H1 (cell line): Measurements from ENCODE around the gene CACNG7. TPM values are rescaled to one million over a fixed set of nuclear protein-coding genes. Genes with fewer than 3 reads are reported as not detected.
A peak's percentile ranks its signal among the peaks of the same experiment; 100 is the strongest.

Source experiments
- CTCF ChIA-PET: fragments of 300-600 bp; sonication (Branson Sonifier 250); formaldehyde crosslinking; loops from one replicate; lab custom pipeline; 2021; ENCODE audit not compliant: partially characterized antibody; lab: Charles Lee
- POLR2A ChIA-PET: fragments of 300-600 bp; sonication (Branson Sonifier 250); formaldehyde crosslinking; loops from one replicate; lab custom pipeline; 2021; ENCODE audit warnings: inconsistent platforms; ENCODE audit not compliant: partially characterized antibody; lab: Charles Lee
- DNase-seq, 2 experiments: peaks; one replicate each; pipeline versions ENCODE4 v3.0.0 to v3.0.0-alpha.2; 2010 to 2022; ENCODE audit warnings: low spot score in 2 of 2, low read depth in 1 of 2, mixed read lengths in 1 of 2
- FAIRE-seq: peaks from 2 replicates; lab custom pipeline; 2011; peaks lifted over from hg19 to GRCh38; lab: Jason Lieb, UNC
- H2AFZ ChIP-seq: 2 replicates; pipeline ENCODE4 v1.8.1; 2012; ENCODE audit warnings: low read length, inconsistent platforms
- H2AK5ac ChIP-seq: 2 replicates; pipeline ENCODE4 v1.6.1; 2013; ENCODE audit warnings: low read depth, low read length
- H2BK120ac ChIP-seq: replicated peaks from 2 replicates; pipeline ENCODE3; 2013; ENCODE audit warnings: low read depth, low read length, inconsistent platforms
- H2BK12ac ChIP-seq: 2 replicates; pipeline ENCODE4 v1.6.1; 2013; ENCODE audit warnings: low read depth, low read length
- H2BK15ac ChIP-seq: 2 replicates; pipeline ENCODE4 v1.6.1; 2013; ENCODE audit warnings: low read length
- H2BK20ac ChIP-seq: 2 replicates; pipeline ENCODE4 v1.6.1; 2013; ENCODE audit warnings: low read length
- H2BK5ac ChIP-seq: 2 replicates; pipeline ENCODE4 v1.6.1; 2013; ENCODE audit warnings: low read depth, low read length
- H3K14ac ChIP-seq: 2 replicates; pipeline ENCODE4 v1.6.1; 2013; ENCODE audit warnings: inconsistent platforms; ENCODE audit not compliant: insufficient read length
- H3K18ac ChIP-seq: 2 replicates; pipeline ENCODE4 v1.6.1; 2013; ENCODE audit warnings: low read length; ENCODE audit errors: extremely low read depth
- H3K23ac ChIP-seq: 2 replicates; pipeline ENCODE4 v1.6.1; 2013; ENCODE audit warnings: inconsistent platforms; ENCODE audit not compliant: insufficient read length
- H3K23me2 ChIP-seq: 2 replicates; pipeline ENCODE4 v1.6.1; 2013; ENCODE audit warnings: low read depth, low read length
- H3K27ac ChIP-seq: 2 replicates; pipeline ENCODE4 v1.6.1; 2011; ENCODE audit warnings: low read depth, low read length, inconsistent platforms
- H3K27me3 ChIP-seq, 4 experiments: replicated peaks in 1 of 4; 1 replicate in 1 of 4; 2 replicates in 3 of 4; pipeline versions ENCODE4 v1.6.1 to v1.8.1; 2011 to 2013; ENCODE audit warnings: low read length in 3 of 4, mild to moderate bottlenecking in 3 of 4, inconsistent platforms in 2 of 4, mixed read lengths in 2 of 4, moderate library complexity in 1 of 4; ENCODE audit not compliant: control insufficient read depth in 3 of 4, insufficient read depth in 3 of 4; ENCODE audit errors: extremely low read depth in 1 of 4
- H3K36me3 ChIP-seq, 4 experiments: 2 replicates each; pipeline versions ENCODE4 v1.6.1 to v1.8.1; 2011 to 2013; ENCODE audit warnings: mild to moderate bottlenecking in 4 of 4, low read length in 3 of 4, moderate library complexity in 2 of 4, control low read depth in 1 of 4, inconsistent platforms in 1 of 4; ENCODE audit not compliant: insufficient read depth in 4 of 4, control insufficient read depth in 2 of 4
- H3K4ac ChIP-seq: replicated peaks from 2 replicates; pipeline ENCODE3; 2013; ENCODE audit warnings: low read length, low read depth, mixed read lengths, inconsistent platforms; ENCODE audit not compliant: insufficient read length
- H3K4me1 ChIP-seq, 4 experiments: replicated peaks in 1 of 4; 1 replicate in 1 of 4; 2 replicates in 3 of 4; pipeline versions ENCODE4 v1.6.1 to v1.8.1; 2011 to 2013; ENCODE audit warnings: low read length in 3 of 4, inconsistent platforms in 2 of 4, mixed read lengths in 1 of 4; ENCODE audit not compliant: insufficient read depth in 4 of 4, control insufficient read depth in 3 of 4
- H3K4me2 ChIP-seq, 2 experiments: 2 replicates each; pipeline versions ENCODE4 v1.6.1 to v1.8.1; 2011 to 2013; ENCODE audit warnings: low read depth in 2 of 2, low read length in 2 of 2, control low read depth in 1 of 2, inconsistent platforms in 1 of 2, mild to moderate bottlenecking in 1 of 2; ENCODE audit not compliant: insufficient read depth in 1 of 2
- H3K4me3 ChIP-seq, 4 experiments: fragments of 200-600, 300-600 bp in 1 of 4; sonication (generic), shearing (Covaris generic), sonication (Bioruptor Twin) in 1 of 4; 2 replicates each; pipeline versions ENCODE4 v1.5.1 to v1.8.1; 2011 to 2016; ENCODE audit warnings: low read length in 4 of 4, low read depth in 3 of 4, control low read depth in 2 of 4, inconsistent platforms in 2 of 4, mild to moderate bottlenecking in 2 of 4, mixed read lengths in 1 of 4, moderate library complexity in 1 of 4; ENCODE audit not compliant: insufficient read depth in 2 of 4; ENCODE audit errors: extremely low read depth in 1 of 4
- H3K56ac ChIP-seq: replicated peaks from 2 replicates; pipeline ENCODE3; 2013; ENCODE audit warnings: low read depth, mild to moderate bottlenecking, mixed read lengths, low read length, inconsistent platforms; ENCODE audit not compliant: insufficient read length
- H3K79me1 ChIP-seq: 2 replicates; pipeline ENCODE4 v1.6.1; 2013; ENCODE audit warnings: low read depth, low read length, control low read depth
- H3K79me2 ChIP-seq, 2 experiments: 2 replicates each; pipeline versions ENCODE4 v1.6.1 to v1.8.1; 2012 to 2013; ENCODE audit warnings: low read length in 2 of 2, mild to moderate bottlenecking in 2 of 2, inconsistent platforms in 1 of 2; ENCODE audit not compliant: insufficient read depth in 2 of 2, control insufficient read depth in 1 of 2
- H3K9ac ChIP-seq, 4 experiments: replicated peaks in 1 of 4; 1 replicate in 1 of 4; 2 replicates in 3 of 4; pipeline versions ENCODE4 v1.6.1 to v1.8.1; 2011 to 2013; ENCODE audit warnings: low read depth in 3 of 4, low read length in 3 of 4, control low read depth in 2 of 4, mild to moderate bottlenecking in 2 of 4, moderate library complexity in 2 of 4, inconsistent platforms in 1 of 4; ENCODE audit errors: extremely low read depth in 1 of 4
- H3K9me3 ChIP-seq, 2 experiments: 2 replicates each; pipeline versions ENCODE4 v1.6.1 to v1.8.1; 2012 to 2013; ENCODE audit warnings: mild to moderate bottlenecking in 2 of 2, moderate library complexity in 2 of 2, control low read depth in 1 of 2, inconsistent platforms in 1 of 2, low read depth in 1 of 2, low read length in 1 of 2, mixed read lengths in 1 of 2; ENCODE audit not compliant: insufficient read depth in 2 of 2
- H4K20me1 ChIP-seq, 2 experiments: replicated peaks in 1 of 2; 2 replicates each; pipeline versions ENCODE3 to v1.8.1; 2011 to 2013; ENCODE audit warnings: inconsistent platforms in 2 of 2, low read length in 2 of 2, mild to moderate bottlenecking in 1 of 2; ENCODE audit not compliant: insufficient read depth in 2 of 2, control insufficient read depth in 1 of 2
- H4K5ac ChIP-seq: 2 replicates; pipeline ENCODE4 v1.6.1; 2013; ENCODE audit warnings: low read length, low read depth, mixed read lengths, inconsistent platforms; ENCODE audit not compliant: insufficient read length
- H4K8ac ChIP-seq: 2 replicates; pipeline ENCODE4 v1.8.0; 2013; ENCODE audit warnings: mild to moderate bottlenecking, moderate library complexity, low read length, inconsistent platforms; ENCODE audit not compliant: insufficient read depth; ENCODE audit errors: extremely low read depth
- H4K91ac ChIP-seq: replicated peaks from 2 replicates; pipeline ENCODE3; 2013; ENCODE audit warnings: low read length, mixed read lengths, inconsistent platforms; ENCODE audit not compliant: insufficient read length
- CBX8 ChIP-seq: fragments of 300-800, 300-1000 bp; sonication (generic); IDR thresholded peaks from 2 replicates; pipeline ENCODE4 v1.7.1; 2016; ENCODE audit warnings: low read depth, low read length, borderline replicate concordance
- CEBPB ChIP-seq: IDR thresholded peaks from 2 replicates; pipeline ENCODE4 v1.6.1; 2012; ENCODE audit warnings: low read depth, low read length
- CHD2 ChIP-seq: IDR thresholded peaks from 2 replicates; pipeline ENCODE4 v1.6.1; 2012; ENCODE audit warnings: low read length, improper control_type of control experiment
- CREB1 ChIP-seq: IDR thresholded peaks from 2 replicates; pipeline ENCODE4 v1.6.1; 2012; ENCODE audit warnings: inconsistent platforms
- GABPA ChIP-seq: IDR thresholded peaks from 2 replicates; pipeline ENCODE4 v1.6.1; 2011; ENCODE audit warnings: mild to moderate bottlenecking, low read length, moderate library complexity, borderline replicate concordance; ENCODE audit not compliant: insufficient read depth
- KDM1A ChIP-seq: fragments of 200-600, 300-600 bp; sonication (generic); IDR thresholded peaks from 2 replicates; pipeline ENCODE4 v1.7.1; 2016; ENCODE audit warnings: mild to moderate bottlenecking, low read length, borderline replicate concordance
- KDM4A ChIP-seq: IDR thresholded peaks from one replicate; pipeline ENCODE4 v1.7.1; 2012; ENCODE audit warnings: low read depth, mild to moderate bottlenecking, moderate library complexity, low read length, inconsistent platforms; ENCODE audit not compliant: severe bottlenecking
- RBBP5 ChIP-seq: IDR thresholded peaks from 2 replicates; pipeline ENCODE4 v1.7.1; 2012; ENCODE audit warnings: low read depth, mild to moderate bottlenecking, inconsistent platforms, low read length, moderate library complexity, borderline replicate concordance
- RFX5 ChIP-seq: IDR thresholded peaks from 2 replicates; pipeline ENCODE4 v1.6.1; 2011; ENCODE audit warnings: low read depth, low read length, improper control_type of control experiment, borderline replicate concordance
- SRF ChIP-seq: IDR thresholded peaks from 2 replicates; pipeline ENCODE4 v1.6.1; 2011; ENCODE audit warnings: mild to moderate bottlenecking, low read depth, low read length, moderate library complexity
- TAF1 ChIP-seq: IDR thresholded peaks from 2 replicates; pipeline ENCODE4 v1.6.1; 2011; ENCODE audit warnings: mild to moderate bottlenecking, low read depth, low read length
- TBP ChIP-seq: IDR thresholded peaks from 2 replicates; pipeline ENCODE4 v1.6.1; 2011; ENCODE audit warnings: low read depth, low read length, improper control_type of control experiment
- YY1 ChIP-seq: IDR thresholded peaks from 2 replicates; pipeline ENCODE4 v1.6.1; 2011; ENCODE audit warnings: low read depth, mild to moderate bottlenecking, low read length
- WGBS, 2 experiments: shearing (Covaris generic) in 1 of 2; methylation state at CpG; one replicate each; pipeline versions ENCODE4 v1.1.6 to v1.1.7; 2013 to 2015; ENCODE audit warnings: low lambda C conversion rate in 2 of 2, mixed read lengths in 2 of 2, inconsistent platforms in 1 of 2, low coverage in 1 of 2, missing lambda C conversion rate in 1 of 2; ENCODE audit not compliant: insufficient replicate concordance in 2 of 2, insufficient coverage in 1 of 2, insufficient read length in 1 of 2; ENCODE audit errors: extremely low coverage in 1 of 2, missing lambda C conversion rate in 1 of 2; 5-methylcytosine and 5-hydroxymethylcytosine counted together
- polyA plus RNA-seq, 7 experiments: library from polyadenylated mRNA; depleted of rRNA in 3 of 7; stranded (reverse) in 5 of 7; unstranded in 2 of 7; fragments of >200 nt in 5 of 7; fragments of 200-250 nt in 2 of 7; gene quantifications; 1 replicate in 5 of 7; 2 replicates in 1 of 7; 4 replicates in 1 of 7; pipeline versions ENCODE4 v1.2.1 to v1.2.3, GENCODE V29; 2011 to 2013; ENCODE audit warnings: missing spikeins in 2 of 7, mixed read lengths in 2 of 7
- total RNA-seq: library from RNA; stranded (reverse); fragmentation: NEBNext Ultra II Directional; extraction: Animal tissue kit (Norgen Biotek cat#: 25700); gene quantifications from 2 replicates; pipeline ENCODE4 v1.2.1, GENCODE V29; 2021
- TF ChIP-seq, protein P1 (sequence below): IDR thresholded peaks from 2 replicates; pipeline ENCODE4 v1.6.1; 2011; ENCODE audit warnings: low read length, improper control_type of control experiment

CACNG7 gene
- total and polyA plus RNA-seq, 2 of the 8 experiments (the other 6 are each of a cell fraction or from before 2014, with no cell fraction given): 28.9 to 69.8 TPM

DNA sequence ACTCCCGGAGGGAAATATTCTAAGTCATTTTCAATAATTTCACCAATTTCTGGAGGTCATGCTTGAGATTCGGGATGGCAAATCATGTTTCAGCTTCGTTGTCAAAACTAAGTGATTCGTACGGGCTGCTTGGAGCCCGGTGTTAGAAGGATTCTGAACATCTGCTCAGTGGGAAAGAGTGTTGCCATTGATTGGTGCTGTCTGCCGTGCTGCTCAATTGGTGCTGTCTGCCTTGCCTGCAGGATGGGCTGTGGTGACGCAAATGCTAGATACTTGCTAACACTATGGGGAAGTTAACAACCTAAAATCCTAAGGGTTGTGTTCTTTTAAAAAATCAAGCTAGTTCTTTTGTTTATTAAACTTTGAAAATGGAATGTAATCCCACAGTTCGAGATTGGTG lies 36.4 kb downstream of the CACNG7 start:
- Histone ChIP-seq H3K27me3 (no peaks in the 10 kb centered on the region), H2BK12ac (no peak overlapping the region), H4K8ac (no peak overlapping the region), H3K79me2 (no peaks in the 10 kb centered on the region), H3K9ac (no peak overlapping the region), H4K91ac (no peak overlapping the region), H3K56ac (no peak overlapping the region), H2BK15ac (no peak overlapping the region), H3K4me1 (peaks cover 4 to 10% (median 7%) of the 10 kb centered on the region in 4 experiments; a peak in 6 of 7 replicates), H3K4me2 (peak overlapping the region; percentile 51 to 60), H4K5ac (no peak overlapping the region), H2BK20ac (no peak overlapping the region), H2BK5ac (no peak overlapping the region), H2BK120ac (no peak overlapping the region), H3K4ac (no peak overlapping the region), H3K9me3 (no peaks in the 10 kb centered on the region), H2AFZ (no peak overlapping the region), H3K18ac (no peak overlapping the region), H3K36me3 (no peaks in the 10 kb centered on the region), H3K79me1 (no peaks in the 10 kb centered on the region), H3K14ac (no peak overlapping the region), H3K23ac (no peak overlapping the region), H4K20me1 (no peaks in the 10 kb centered on the region), H3K27ac (no peak overlapping the region), H3K4me3 (peak overlapping the region in 2 of 4 experiments; percentile 23 to 53; a peak in 4 of 8 replicates), H3K23me2 (peaks cover 11% of the 10 kb centered on the region; the same call in 1 of the 2 replicates), H2AK5ac (no peak overlapping the region)
- ChIA-PET POLR2A (interaction anchor here (0.9 to 2.2 kb wide), 11 partner anchors 10 to 163 kb away, joined by 3 to 10 read pairs (median 4); partner anchors contain the start of gene MYADM), CTCF (interaction anchor here (0.6 to 3.9 kb wide), 15 partner anchors 12 to 506 kb away, joined by 3 to 23 read pairs (median 4); no protein-coding TSS in a partner anchor)
- FAIRE-seq: peak; percentile 98
- WGBS, 2 experiments: 31% methylated on average over 9 of the region's 9 CpGs; no CpG with 5 or more reads in 1 of the 2 experiments
- DNase-seq: peak in 1 of 2 experiments; percentile 58
- TF ChIP-seq, protein P1, sequence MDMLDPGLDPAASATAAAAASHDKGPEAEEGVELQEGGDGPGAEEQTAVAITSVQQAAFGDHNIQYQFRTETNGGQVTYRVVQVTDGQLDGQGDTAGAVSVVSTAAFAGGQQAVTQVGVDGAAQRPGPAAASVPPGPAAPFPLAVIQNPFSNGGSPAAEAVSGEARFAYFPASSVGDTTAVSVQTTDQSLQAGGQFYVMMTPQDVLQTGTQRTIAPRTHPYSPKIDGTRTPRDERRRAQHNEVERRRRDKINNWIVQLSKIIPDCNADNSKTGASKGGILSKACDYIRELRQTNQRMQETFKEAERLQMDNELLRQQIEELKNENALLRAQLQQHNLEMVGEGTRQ: no peak
- TF ChIP-seq TAF1 (no peak), RBBP5 (no peak), CHD2 (no peak), CBX8 (no peak), CEBPB (0 out of 2 replicates have a peak, but pooled peaks have one; percentile 23), RFX5 (no peak), SRF (peak; percentile 96), KDM4A (no peak), YY1 (peak; percentile 54; the same call in 1 of the 2 replicates), KDM1A (no peak), GABPA (no peak), TBP (no peak), CREB1 (peak; percentile 78)
